Cardiac fibroblast (primary cell): ENCODE results near the gene TRIM16.
"Not testable (repeated sequence)": the region's sequence is repeated elsewhere in the genome, so short reads cannot be mapped to it uniquely, and the experiment has no call there.

ENCODE experiments used
- DNase-seq, 2 donors: peaks; one replicate each; pipeline versions ENCODE4 v3.0.0 to v3.0.0-alpha.2; 2010; ENCODE audit warnings: low read depth in 2 of 2
- H3K4me3 ChIP-seq, 2 donors: replicated peaks in 1 of 2; 1 replicate in 1 of 2; 2 replicates in 1 of 2; pipeline ENCODE4 v1.5.1; 2011; ENCODE audit warnings: low read depth in 2 of 2, low read length in 2 of 2, mild to moderate bottlenecking in 2 of 2, moderate library complexity in 1 of 2
- CTCF ChIP-seq: IDR thresholded peaks from one replicate; pipeline ENCODE4 v1.5.1; 2011; ENCODE audit warnings: low read depth, mild to moderate bottlenecking, low read length, inconsistent platforms

The TRIM16 gene

DNA sequence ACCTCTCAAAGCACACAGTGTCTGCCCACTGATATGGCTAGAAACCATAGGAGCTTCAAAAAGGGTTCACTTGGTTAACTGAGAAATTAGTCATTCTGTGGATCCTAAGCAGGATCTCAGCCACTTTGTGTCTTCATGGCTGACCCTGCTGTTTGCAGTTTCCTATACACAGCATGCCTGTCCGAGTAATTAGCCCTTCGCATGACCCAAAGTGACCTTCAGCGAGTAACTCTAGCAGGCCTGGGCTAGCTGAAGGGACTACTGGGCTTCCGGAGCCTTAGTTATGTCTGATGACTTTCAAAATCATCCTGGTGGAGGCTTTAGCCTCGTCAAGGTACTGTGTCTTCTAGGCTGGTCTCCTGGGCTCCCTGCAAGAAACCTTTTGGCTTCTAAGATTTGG, 35.7 kb downstream of the TRIM16 start:
- no peak for DNase-seq
- no peak for TF ChIP-seq CTCF
- peak overlapping the region in 1 of 2 donors; percentile 98 for H3K4me3 ChIP-seq

GRCh38 chr17:15645942-15646312, 38.2 kb downstream of the TRIM16 start:
- H3K4me3 ChIP-seq, result not testable (repeated sequence)
- DNase-seq, result peak; percentile 65 to 71

- H3K4me3 ChIP-seq, result not testable (repeated sequence)
- DNase-seq, result peak; percentile 32 to 76
Observed at GRCh38 chr17:15645099-15645941, 38.8 kb downstream of the TRIM16 start.

DNA sequence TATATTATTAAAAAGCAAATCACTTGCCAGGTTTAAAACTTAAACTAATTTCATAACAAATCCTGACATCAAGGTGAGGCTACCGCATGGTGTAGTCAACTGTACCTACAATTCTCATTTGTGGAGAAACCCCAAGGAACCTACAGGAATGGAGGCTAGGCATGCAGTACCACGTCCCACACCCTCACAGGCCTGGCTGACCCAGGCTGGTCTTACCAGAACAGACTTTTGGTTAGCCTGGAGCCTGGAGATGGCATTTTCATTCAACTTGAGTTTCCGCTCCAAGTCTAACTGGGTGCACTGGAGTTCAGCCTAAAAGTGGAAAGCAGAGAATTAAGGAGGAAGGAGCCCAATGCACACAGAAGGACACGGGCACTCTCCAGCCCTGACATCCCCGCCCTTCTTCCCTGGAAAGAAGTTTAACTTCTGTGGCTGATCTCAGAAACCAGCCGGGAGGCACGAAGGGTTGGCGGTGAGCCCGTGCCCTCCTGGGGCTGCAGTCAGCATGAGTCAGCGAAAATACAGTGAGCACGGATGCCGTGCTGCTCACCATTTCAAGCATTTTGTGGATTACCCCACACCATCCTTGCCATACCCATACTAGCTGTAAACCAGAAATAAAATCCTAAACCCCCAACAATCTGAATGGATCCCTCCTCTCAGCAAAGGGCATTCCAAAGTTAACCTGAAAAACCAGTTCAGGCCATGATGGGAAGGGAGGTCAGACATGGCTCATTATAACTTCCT, 41.4 kb downstream of the TRIM16 start:
- H3K4me3 ChIP-seq, DNase-seq: not testable (repeated sequence)

DNA sequence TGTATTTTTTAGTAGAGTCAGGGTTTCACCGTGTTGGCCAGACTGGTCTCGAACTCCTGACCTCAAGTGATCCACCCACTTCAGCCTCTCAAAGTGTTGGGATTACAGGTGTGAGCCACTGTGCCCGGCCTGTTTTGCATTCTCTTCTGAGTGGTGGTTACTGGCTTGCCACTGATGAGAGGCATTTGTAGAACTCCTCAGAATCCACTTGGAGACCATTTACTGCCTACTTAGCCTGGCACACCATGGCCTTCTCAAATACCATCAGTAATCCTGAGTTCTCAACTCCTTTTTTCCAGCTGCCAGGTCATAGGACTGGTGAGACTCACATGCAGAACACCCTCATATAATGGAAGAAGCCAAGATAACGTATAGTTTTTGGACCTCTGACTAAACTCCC, 42.1 kb downstream of the TRIM16 start:
- H3K4me3 ChIP-seq, DNase-seq: not testable (repeated sequence)

GRCh38 chr17:15630930-15631453, 53.1 kb downstream of the TRIM16 start:
- DNase-seq, result peak in 1 of 2 donors; percentile 58
- H3K4me3 ChIP-seq, result not testable (repeated sequence)

GRCh38 chr17:15629991-15630390, 54.1 kb downstream of the TRIM16 start:
- DNase-seq, result peak in 1 of 2 donors; percentile 74
- H3K4me3 ChIP-seq, result not testable (repeated sequence)

DNA sequence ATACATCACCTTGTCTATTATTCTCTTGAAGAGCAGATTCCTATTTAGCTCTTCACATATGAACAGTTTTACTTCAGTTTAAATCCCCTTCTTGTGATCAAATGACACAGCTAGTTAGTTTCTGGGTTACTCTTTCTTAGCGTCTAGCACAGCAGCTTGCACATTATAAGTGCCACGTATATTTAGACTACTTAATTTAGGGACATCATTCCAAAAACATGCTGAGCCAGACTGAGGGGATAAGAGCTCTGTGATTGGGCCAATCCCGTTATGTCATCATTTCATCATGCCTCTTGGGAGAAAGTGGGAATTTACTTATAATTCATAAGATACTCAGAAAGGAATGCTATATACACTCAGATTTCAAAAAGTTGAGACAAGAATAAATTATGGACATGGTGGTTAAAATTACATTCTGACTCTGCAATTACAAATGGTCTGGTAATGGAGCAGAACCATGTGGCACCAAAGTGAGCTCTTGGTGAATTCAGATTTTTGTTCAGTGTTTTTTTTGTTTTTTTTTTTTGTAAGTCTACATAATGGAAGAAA, 60.4 kb downstream of the TRIM16 start:
- peak in 1 of 2 donors; percentile 39 for DNase-seq

DNA sequence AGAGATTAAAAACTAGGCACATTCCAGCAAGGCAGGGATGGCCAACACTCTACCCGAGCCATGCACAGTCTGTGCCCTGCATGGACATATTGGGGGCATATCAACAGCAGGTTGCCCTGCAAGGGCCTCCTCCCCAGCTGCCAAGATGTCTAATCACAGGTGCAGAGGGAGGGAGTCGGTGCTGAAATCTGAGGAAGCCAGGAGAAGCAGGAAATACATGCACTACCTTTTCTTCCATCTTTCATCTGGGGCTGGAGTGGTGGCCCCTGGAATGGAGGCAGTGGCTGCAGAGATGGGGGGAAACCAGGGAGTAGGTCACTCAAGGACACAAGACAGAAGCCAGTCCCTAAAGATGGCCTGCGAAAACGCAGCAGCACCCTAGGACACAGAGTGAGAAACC, 60.9 kb downstream of the TRIM16 start:
- not testable (repeated sequence) for H3K4me3 ChIP-seq, DNase-seq

More for the DNA sequence above, 60.4 kb downstream of the TRIM16 start:
- H3K4me3 ChIP-seq, result not testable (repeated sequence)

DNA sequence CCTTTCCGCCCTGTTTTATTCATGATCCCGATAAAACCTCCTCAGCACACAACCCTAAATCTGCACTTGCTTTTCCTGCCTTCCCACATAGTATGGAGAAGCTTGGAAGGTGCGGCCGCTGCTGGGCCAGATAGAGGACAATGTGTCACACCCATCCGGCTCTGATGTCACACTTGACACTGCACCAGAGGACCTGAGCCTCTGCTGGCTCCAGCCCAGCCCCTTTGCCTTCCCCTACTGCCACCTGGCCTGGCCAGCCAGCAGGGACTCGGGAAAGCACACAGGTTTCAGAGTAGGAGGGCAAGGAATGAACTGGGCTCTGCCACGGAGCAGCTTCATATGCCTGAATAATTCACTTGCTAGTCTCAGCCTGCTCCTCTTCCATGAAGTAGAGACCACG, 62.0 kb downstream of the TRIM16 start:
- DNase-seq, H3K4me3 ChIP-seq: not testable (repeated sequence)

GRCh38 chr17:15619331-15620058, 64.6 kb downstream of the TRIM16 start, which contains the start of gene FBXW10B:
Gene FBXW10B (minus strand): TSS chr17:15619704. CDS start chr17:15619512, 192 bp downstream.
- not testable (repeated sequence) for H3K4me3 ChIP-seq
- peak in 1 of 2 donors; percentile 3 for DNase-seq

GRCh38 chr17:15616828-15617227, 67.3 kb downstream of the TRIM16 start:
- H3K4me3 ChIP-seq, DNase-seq: not testable (repeated sequence)

DNA sequence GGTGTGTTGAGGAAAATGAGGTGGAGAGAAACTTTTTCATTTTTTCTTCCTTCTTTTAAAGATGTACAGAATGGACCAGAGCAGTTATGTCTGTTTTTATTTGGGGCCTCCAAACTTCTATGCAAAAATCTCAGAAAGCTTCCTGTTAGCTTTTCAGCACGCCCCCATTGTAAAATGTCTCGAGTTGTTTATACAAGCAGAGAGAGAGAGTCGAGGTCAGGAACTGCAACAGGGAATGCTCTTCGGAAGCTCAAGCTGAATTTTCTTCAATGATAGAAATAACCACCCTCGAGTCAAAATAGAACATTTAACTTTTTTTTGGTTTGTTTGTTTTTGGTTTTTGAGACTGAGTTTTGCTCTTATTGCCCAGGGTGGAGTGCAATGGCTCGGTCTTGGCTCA, 68.3 kb downstream of the TRIM16 start:
- not testable (repeated sequence) for DNase-seq, H3K4me3 ChIP-seq

DNA sequence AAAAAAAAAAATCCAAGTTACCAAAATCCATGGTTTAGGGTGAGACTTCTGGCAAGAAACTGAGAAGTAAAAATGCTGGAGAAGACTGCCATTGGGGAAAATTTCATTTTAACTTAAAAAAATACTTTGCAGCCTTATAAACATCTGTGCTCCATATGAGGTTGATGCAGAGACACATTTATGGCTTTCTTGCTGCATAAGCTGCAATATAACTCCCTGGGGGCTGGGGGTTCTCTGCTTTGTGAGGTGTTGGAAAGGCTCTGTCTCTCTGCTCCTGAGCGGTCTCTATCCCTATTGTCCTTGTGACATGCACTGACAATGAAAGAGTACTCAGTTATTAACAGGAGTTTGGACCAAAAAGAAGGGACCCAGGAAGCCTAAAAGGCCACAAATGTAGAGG, 71.0 kb downstream of the TRIM16 start:
- DNase-seq, H3K4me3 ChIP-seq: not testable (repeated sequence)

DNA sequence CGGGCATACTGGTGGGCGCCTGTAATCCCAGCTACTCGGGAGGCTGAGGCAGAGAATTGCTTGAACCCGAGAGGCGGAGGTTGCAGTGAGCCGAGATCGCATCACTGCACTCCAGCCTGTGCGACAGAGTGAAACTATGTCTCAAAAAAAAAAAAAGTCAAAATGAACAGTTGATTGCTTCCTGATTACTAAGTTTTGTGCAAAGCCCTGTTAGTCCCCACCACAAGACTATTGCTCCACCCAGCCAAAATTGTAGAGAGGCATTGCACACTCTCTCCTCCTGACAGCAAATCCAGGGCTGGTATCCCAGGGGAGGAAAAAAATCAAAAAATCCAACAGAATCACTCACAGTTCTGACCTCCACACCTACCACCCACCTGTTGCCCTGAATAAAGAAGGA, 91.2 kb downstream of the TRIM16 start:
- not testable (repeated sequence) for DNase-seq, H3K4me3 ChIP-seq

- not testable (repeated sequence) for DNase-seq
Observed at GRCh38 chr17:15591986-15592385, 92.1 kb downstream of the TRIM16 start.

More at GRCh38 chr17:15591986-15592385, 92.1 kb downstream of the TRIM16 start:
- H3K4me3 ChIP-seq, result not testable (repeated sequence)
